NCI-H526 (cell line): ENCODE results near the gene TRIL.
A peak's percentile ranks its signal among the peaks of the same experiment; 100 is the strongest.

Experiments used
- DNase-seq, 2 experiments: peaks; one replicate each; lab custom pipeline; 2025; lab: John Stamatoyannopoulos, UW

TRIL gene

GRCh38 chr7:28958235-28958979 lies at the start of gene TRIL:
Gene TRIL (minus strand): TSS chr7:28958330. CDS start chr7:28958046, 284 bp downstream.
- peak; percentile 24 to 77 for DNase-seq

GRCh38 chr7:29007127-29007526 lies 49.0 kb upstream of the TRIL start:
- DNase-seq, result no peak

- DNase-seq, result no peak
Observed at GRCh38 chr7:29005829-29006228, 47.7 kb upstream of the TRIL start.

- DNase-seq, result no peak
Observed at GRCh38 chr7:29005406-29005805, 47.3 kb upstream of the TRIL start.

- DNase-seq, result no peak
Observed at GRCh38 chr7:29003703-29004102, 45.6 kb upstream of the TRIL start.

GRCh38 chr7:29000717-29001076 lies 42.6 kb upstream of the TRIL start:
- DNase-seq, result no peak

- no peak for DNase-seq
Observed at GRCh38 chr7:28999895-29000716, 42.0 kb upstream of the TRIL start.

GRCh38 chr7:28999427-28999826 lies 41.3 kb upstream of the TRIL start:
- no peak for DNase-seq

GRCh38 chr7:28998105-28998504 lies 40.0 kb upstream of the TRIL start:
- no peak for DNase-seq

GRCh38 chr7:28996836-28997235 lies 38.7 kb upstream of the TRIL start:
- no peak for DNase-seq

GRCh38 chr7:28993371-28993770 lies 35.2 kb upstream of the TRIL start:
- no peak for DNase-seq

- DNase-seq, result no peak
Observed at GRCh38 chr7:28992798-28993197, 34.7 kb upstream of the TRIL start.

GRCh38 chr7:28990200-28990960 lies 32.2 kb upstream of the TRIL start:
- no peak for DNase-seq

- DNase-seq, result no peak
Observed at GRCh38 chr7:28989211-28989980, 31.3 kb upstream of the TRIL start.

GRCh38 chr7:28988810-28989209 lies 30.7 kb upstream of the TRIL start:
- no peak for DNase-seq

- no peak for DNase-seq
Observed at GRCh38 chr7:28988091-28988490, 30.0 kb upstream of the TRIL start.

GRCh38 chr7:28986765-28987110 lies 28.6 kb upstream of the TRIL start:
- no peak for DNase-seq

- DNase-seq, result no peak
Observed at GRCh38 chr7:28986028-28986764, 28.1 kb upstream of the TRIL start.

- DNase-seq, result no peak
Observed at GRCh38 chr7:28984631-28985030, 26.5 kb upstream of the TRIL start.

GRCh38 chr7:28984217-28984616 lies 26.1 kb upstream of the TRIL start:
- no peak for DNase-seq
